PC-9 (cell line): ENCODE data around the gene DNAJC17. TPM values are rescaled to one million over a fixed set of nuclear protein-coding genes. Genes with fewer than 3 reads are reported as not detected.
A peak's percentile ranks its signal among the peaks of the same experiment; 100 is the strongest.

Experiments
- BruUV-seq: library from RNA; stranded (reverse); fragments of 400-500 nt; replicated peaks from 2 replicates; lab custom pipeline; 2021; lab: Mats Ljungman, UMichigan
- CTCF ChIA-PET: fragments of 300-600 bp; sonication (Branson Sonifier 250); formaldehyde crosslinking; loops from one replicate; lab custom pipeline; 2022; ENCODE audit warnings: antibody characterized with exemption; lab: Charles Lee
- POLR2A ChIA-PET: fragments of 300-600 bp; sonication (Branson Sonifier 250); formaldehyde crosslinking; loops from one replicate; lab custom pipeline; 2022; ENCODE audit warnings: antibody characterized with exemption; ENCODE audit not compliant: unreplicated experiment; lab: Charles Lee
- DNase-seq, 2 experiments: peaks; one replicate each; pipeline versions ENCODE4 v3.0.0 to v3.0.0-alpha.2; 2015 to 2022; ENCODE audit warnings: mixed read lengths in 1 of 2
- H2AFZ ChIP-seq: fragments of 200-600 bp; sonication (generic); 2 replicates; pipeline ENCODE4 v1.8.1; 2017; ENCODE audit warnings: antibody characterized with exemption
- H3F3A ChIP-seq: fragments of 200-600 bp; sonication (generic); 2 replicates; pipeline ENCODE4 v1.8.1; 2017; ENCODE audit warnings: antibody characterized with exemption, mild to moderate bottlenecking, low read depth; ENCODE audit not compliant: insufficient read depth
- H3K27ac ChIP-seq: fragments of 200-600 bp; sonication (generic); 2 replicates; pipeline ENCODE4 v1.6.1; 2016; ENCODE audit warnings: mixed run types
- H3K27me3 ChIP-seq: fragments of 200-600 bp; sonication (generic); 2 replicates; pipeline ENCODE4 v1.6.1; 2016; ENCODE audit warnings: low read depth, mixed run types; ENCODE audit not compliant: insufficient read depth
- H3K36me3 ChIP-seq: fragments of 200-600 bp; sonication (generic); 2 replicates; pipeline ENCODE4 v1.6.1; 2016; ENCODE audit warnings: low read depth, mixed run types
- H3K4me1 ChIP-seq: fragments of 200-600 bp; sonication (generic); replicated peaks from 2 replicates; pipeline ENCODE4 v1.6.1; 2016; ENCODE audit warnings: mixed run types; ENCODE audit not compliant: insufficient read depth
- H3K4me2 ChIP-seq: fragments of 200-600 bp; sonication (generic); 2 replicates; pipeline ENCODE4 v1.6.1; 2017; ENCODE audit warnings: mixed run types
- H3K4me3 ChIP-seq: fragments of 200-600 bp; sonication (generic); 2 replicates; pipeline ENCODE4 v1.6.1; 2016; ENCODE audit warnings: mixed run types
- H3K79me2 ChIP-seq: fragments of 200-600 bp; sonication (generic); 2 replicates; pipeline ENCODE4 v1.6.1; 2017; ENCODE audit warnings: low read depth, mixed run types
- H3K9me2 ChIP-seq: fragments of 200-600 bp; sonication (generic); 2 replicates; pipeline ENCODE4 v1.8.1; 2017; ENCODE audit warnings: mild to moderate bottlenecking; ENCODE audit not compliant: insufficient read depth
- H3K9me3 ChIP-seq: fragments of 200-600 bp; sonication (generic); 2 replicates; pipeline ENCODE4 v1.8.1; 2016; ENCODE audit warnings: low read depth; ENCODE audit not compliant: insufficient read depth
- H4K20me1 ChIP-seq: fragments of 200-600 bp; sonication (generic); 2 replicates; pipeline ENCODE4 v1.8.1; 2017; ENCODE audit not compliant: insufficient read depth
- CTCF ChIP-seq: fragments of 200-600 bp; sonication (generic); conservative IDR thresholded peaks from 2 replicates; pipeline ENCODE4 v1.6.1; 2017; ENCODE audit warnings: mixed run types, antibody characterized with exemption, mild to moderate bottlenecking, moderate library complexity
- EZH2 ChIP-seq: fragments of 200-600 bp; sonication (generic); IDR thresholded peaks from 2 replicates; pipeline ENCODE4 v1.8.0; 2017; ENCODE audit warnings: antibody characterized with exemption, low read depth
- intact Hi-C: fragments of 100-400 bp; cut with micrococcal nuclease; formaldehyde crosslinking; loops from one replicate; pipeline ENCODE4 v1.10.0; 2022; ENCODE audit not compliant: unreplicated experiment
- total RNA-seq: library from RNA; stranded (reverse); gene quantifications from 2 replicates; pipeline ENCODE4 v1.2.3, GENCODE V29; 2021

DNAJC17 gene
- total RNA-seq, 1 experiment from 2014 or later, result 27.4 TPM

DNA sequence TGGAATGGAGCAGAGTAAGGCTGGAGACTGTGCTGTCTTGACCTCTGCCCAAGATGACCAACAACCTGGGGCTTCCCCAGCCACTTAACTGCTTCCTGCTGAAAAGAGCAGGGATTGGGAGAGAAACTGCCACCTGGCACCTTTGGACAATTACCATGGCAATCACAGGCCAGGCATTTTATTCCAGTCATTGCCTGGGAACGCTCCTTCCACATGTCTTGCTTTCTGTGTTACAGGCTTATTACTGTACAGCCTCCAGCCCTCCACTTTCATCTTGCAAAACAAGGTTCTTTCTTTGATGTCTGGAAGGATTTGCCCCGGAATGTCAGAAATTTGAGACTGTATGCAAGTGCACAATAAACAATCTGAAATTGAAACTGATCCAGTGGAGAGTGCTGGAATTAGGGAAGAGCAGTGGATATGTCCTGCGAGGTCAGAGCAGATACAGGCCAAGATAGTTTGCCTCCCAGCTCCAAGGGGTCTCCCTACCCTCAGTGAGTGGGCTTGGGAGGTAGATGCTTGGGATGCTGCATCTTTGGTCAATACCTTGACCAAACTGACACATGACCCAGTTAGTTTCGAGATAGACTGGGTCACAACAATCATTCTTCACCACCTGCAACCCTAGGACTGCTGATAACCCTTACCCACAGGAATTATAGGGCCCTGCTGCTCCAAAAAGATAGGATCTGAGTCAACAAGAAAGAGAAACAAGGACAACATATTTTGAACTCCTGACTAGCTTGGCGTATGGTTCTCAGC is 18.6 kb upstream of the DNAJC17 start:
- peak overlapping the region; percentile 22; the same call in 1 of the 2 replicates for H3K4me3 ChIP-seq
- no peaks in the 10 kb centered on the region for H3K79me2 ChIP-seq
- TF ChIP-seq EZH2 (no peak), CTCF (no peak)
- ChIA-PET POLR2A (interaction anchor here (0.6 kb wide), 2 partner anchors 31 to 1098 kb away, joined by 4 to 7 read pairs; no protein-coding TSS in a partner anchor), CTCF (interaction anchor here (0.6 to 1.0 kb wide), 3 partner anchors 11 to 191 kb away, joined by 3 to 10 read pairs (median 6); no protein-coding TSS in a partner anchor)
- H3F3A ChIP-seq, result peaks cover 44% of the 10 kb centered on the region
- H3K4me1 ChIP-seq, result peaks cover 47% of the 10 kb centered on the region
- no peaks in the 10 kb centered on the region for H4K20me1 ChIP-seq
- no TSS peak for BruUV-seq
- DNase-seq, result peak; percentile 74 to 98
- no peak overlapping the region for H2AFZ ChIP-seq
- intact Hi-C loops, result loop anchor here (1.0 to 2.0 kb wide), 3 partner anchors 19 to 39 kb away; partner anchors contain the start of genes DNAJC17 and ZFYVE19
- no peaks in the 10 kb centered on the region for H3K9me2 ChIP-seq
- H3K27me3 ChIP-seq, result no peaks in the 10 kb centered on the region
- no peaks in the 10 kb centered on the region for H3K9me3 ChIP-seq
- peak overlapping the region; percentile 69 for H3K4me2 ChIP-seq
- H3K27ac ChIP-seq, result peak overlapping the region; percentile 100
- H3K36me3 ChIP-seq, result no peaks in the 10 kb centered on the region

DNA sequence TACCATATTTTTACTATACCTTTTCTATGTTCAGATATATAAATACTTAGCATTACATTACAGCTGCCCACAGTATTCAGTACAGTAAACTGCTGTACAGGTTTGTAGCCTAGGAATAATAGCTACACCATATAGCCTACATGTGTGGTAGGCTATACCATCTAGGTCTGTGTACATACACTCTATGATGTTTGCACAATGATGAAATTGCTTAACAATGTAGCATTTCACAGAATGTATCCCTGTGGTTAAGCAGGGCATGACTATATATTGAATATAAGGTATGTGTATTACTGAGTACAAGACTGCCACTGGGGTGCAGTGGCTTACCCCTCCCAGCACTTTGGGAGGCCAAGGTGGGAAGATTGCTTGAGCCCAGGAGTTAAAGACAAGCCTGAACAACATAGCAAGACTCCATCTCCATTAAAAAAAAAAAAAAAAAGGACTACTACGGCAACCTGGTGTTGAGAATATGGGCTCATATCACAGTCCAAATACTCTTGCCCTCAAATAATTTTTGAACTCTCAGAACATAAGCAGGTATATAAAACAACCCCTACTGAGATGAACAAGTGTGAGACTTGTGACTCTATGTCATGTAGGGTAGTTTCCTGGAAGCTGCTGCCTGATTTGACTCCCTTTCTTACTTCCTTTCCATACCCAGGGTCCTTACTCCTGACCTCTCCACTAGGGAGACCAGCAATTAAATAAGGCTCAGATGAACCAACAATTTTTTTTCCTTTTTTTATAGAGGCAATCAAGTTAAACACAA is 16.5 kb upstream of the DNAJC17 start:
- ChIA-PET CTCF (interaction anchor here (0.6 kb wide), 1 partner anchor 35 kb away, joined by 4 read pairs; no protein-coding TSS in a partner anchor), POLR2A (interaction anchor here (0.7 kb wide), 1 partner anchor 10 kb away, joined by 10 read pairs; no protein-coding TSS in a partner anchor)
- no peaks in the 10 kb centered on the region for H4K20me1 ChIP-seq
- no peaks in the 10 kb centered on the region for H3K27me3 ChIP-seq
- H3K79me2 ChIP-seq, result no peaks in the 10 kb centered on the region
- no peak for TF ChIP-seq CTCF
- TF ChIP-seq EZH2, result no peak
- H3K9me2 ChIP-seq, result no peaks in the 10 kb centered on the region
- intact Hi-C loops, result loop anchor here (2.0 kb wide), 1 partner anchor 17 kb away; the partner anchor contains the start of genes DNAJC17 and ZFYVE19
- H3K4me2 ChIP-seq, result peak overlapping the region; percentile 69
- no TSS peak for BruUV-seq
- peaks cover 44% of the 10 kb centered on the region for H3F3A ChIP-seq
- H3K4me3 ChIP-seq, result no peak overlapping the region
- DNase-seq, result peak in 1 of 2 experiments; percentile 89
- H2AFZ ChIP-seq, result no peak overlapping the region
- H3K4me1 ChIP-seq, result peaks cover 47% of the 10 kb centered on the region
- H3K27ac ChIP-seq, result peak overlapping the region; percentile 100
- no peaks in the 10 kb centered on the region for H3K9me3 ChIP-seq
- H3K36me3 ChIP-seq, result no peaks in the 10 kb centered on the region

GRCh38 chr15:40821195-40821594 is 13.9 kb upstream of the DNAJC17 start:
- ChIA-PET POLR2A (interaction anchor here (0.9 kb wide), 1 partner anchor 54 kb away, joined by 3 read pairs; no protein-coding TSS in a partner anchor), CTCF (no interaction called here)
- peaks cover 29% of the 10 kb centered on the region for H3K4me1 ChIP-seq
- H3K9me2 ChIP-seq, result no peaks in the 10 kb centered on the region
- no peaks in the 10 kb centered on the region for H3K79me2 ChIP-seq
- no peak for TF ChIP-seq CTCF
- no peaks in the 10 kb centered on the region for H3K36me3 ChIP-seq
- no peak overlapping the region for H3K4me2 ChIP-seq
- H3K9me3 ChIP-seq, result no peaks in the 10 kb centered on the region
- H3K4me3 ChIP-seq, result no peak overlapping the region
- H3K27ac ChIP-seq, result no peak overlapping the region
- DNase-seq, result no peak
- H4K20me1 ChIP-seq, result no peaks in the 10 kb centered on the region
- no peak overlapping the region for H2AFZ ChIP-seq
- peaks cover 24% of the 10 kb centered on the region for H3F3A ChIP-seq
- intact Hi-C loops, result no loop called here
- no peaks in the 10 kb centered on the region for H3K27me3 ChIP-seq
- BruUV-seq, result no TSS peak
